H1 (cell line): ENCODE data around the gene TAF3. TPM values are rescaled to one million over a fixed set of nuclear protein-coding genes. Genes with fewer than 3 reads are reported as not detected.

Experiments used
- FOSL1 ChIP-seq: IDR thresholded peaks from 2 replicates; pipeline ENCODE4 v1.6.1; 2011; ENCODE audit warnings: mild to moderate bottlenecking, low read depth, low read length, moderate library complexity; ENCODE audit not compliant: insufficient read depth
- HDAC2 ChIP-seq, 2 experiments: fragments of 300-600 bp in 1 of 2; sonication (generic) in 1 of 2; IDR thresholded peaks; 2 replicates each; pipeline ENCODE4 v1.6.1; 2011 to 2012; ENCODE audit warnings: low read depth in 2 of 2, low read length in 2 of 2, mild to moderate bottlenecking in 2 of 2, moderate library complexity in 2 of 2, borderline replicate concordance in 1 of 2, inconsistent platforms in 1 of 2
- KDM4A ChIP-seq: IDR thresholded peaks from one replicate; pipeline ENCODE4 v1.7.1; 2012; ENCODE audit warnings: low read depth, mild to moderate bottlenecking, moderate library complexity, low read length, inconsistent platforms; ENCODE audit not compliant: severe bottlenecking
- POLR2AphosphoS5 ChIP-seq: IDR thresholded peaks from 2 replicates; pipeline ENCODE4 v1.6.1; 2011; ENCODE audit warnings: low read depth, low read length
- RFX5 ChIP-seq: IDR thresholded peaks from 2 replicates; pipeline ENCODE4 v1.6.1; 2011; ENCODE audit warnings: low read depth, low read length, improper control_type of control experiment, borderline replicate concordance
- TCF12 ChIP-seq: IDR thresholded peaks from 2 replicates; pipeline ENCODE4 v1.6.1; 2011; ENCODE audit warnings: low read depth, mild to moderate bottlenecking, low read length
- polyA plus RNA-seq, 7 experiments: library from polyadenylated mRNA; depleted of rRNA in 3 of 7; stranded (reverse) in 5 of 7; unstranded in 2 of 7; fragments of >200 nt in 5 of 7; fragments of 200-250 nt in 2 of 7; gene quantifications; 1 replicate in 5 of 7; 2 replicates in 1 of 7; 4 replicates in 1 of 7; pipeline versions ENCODE4 v1.2.1 to v1.2.3, GENCODE V29; 2011 to 2013; ENCODE audit warnings: missing spikeins in 2 of 7, mixed read lengths in 2 of 7
- total RNA-seq: library from RNA; stranded (reverse); fragmentation: NEBNext Ultra II Directional; extraction: Animal tissue kit (Norgen Biotek cat#: 25700); gene quantifications from 2 replicates; pipeline ENCODE4 v1.2.1, GENCODE V29; 2021
- TF ChIP-seq, protein P1 (sequence below): IDR thresholded peaks from 2 replicates; pipeline ENCODE4 v1.6.1; 2011; ENCODE audit warnings: low read length, improper control_type of control experiment

TAF3 gene
- total and polyA plus RNA-seq, 2 of the 8 experiments (the other 6 are each of a cell fraction or from before 2014, with no cell fraction given) = 1.5 to 11.2 TPM

DNA sequence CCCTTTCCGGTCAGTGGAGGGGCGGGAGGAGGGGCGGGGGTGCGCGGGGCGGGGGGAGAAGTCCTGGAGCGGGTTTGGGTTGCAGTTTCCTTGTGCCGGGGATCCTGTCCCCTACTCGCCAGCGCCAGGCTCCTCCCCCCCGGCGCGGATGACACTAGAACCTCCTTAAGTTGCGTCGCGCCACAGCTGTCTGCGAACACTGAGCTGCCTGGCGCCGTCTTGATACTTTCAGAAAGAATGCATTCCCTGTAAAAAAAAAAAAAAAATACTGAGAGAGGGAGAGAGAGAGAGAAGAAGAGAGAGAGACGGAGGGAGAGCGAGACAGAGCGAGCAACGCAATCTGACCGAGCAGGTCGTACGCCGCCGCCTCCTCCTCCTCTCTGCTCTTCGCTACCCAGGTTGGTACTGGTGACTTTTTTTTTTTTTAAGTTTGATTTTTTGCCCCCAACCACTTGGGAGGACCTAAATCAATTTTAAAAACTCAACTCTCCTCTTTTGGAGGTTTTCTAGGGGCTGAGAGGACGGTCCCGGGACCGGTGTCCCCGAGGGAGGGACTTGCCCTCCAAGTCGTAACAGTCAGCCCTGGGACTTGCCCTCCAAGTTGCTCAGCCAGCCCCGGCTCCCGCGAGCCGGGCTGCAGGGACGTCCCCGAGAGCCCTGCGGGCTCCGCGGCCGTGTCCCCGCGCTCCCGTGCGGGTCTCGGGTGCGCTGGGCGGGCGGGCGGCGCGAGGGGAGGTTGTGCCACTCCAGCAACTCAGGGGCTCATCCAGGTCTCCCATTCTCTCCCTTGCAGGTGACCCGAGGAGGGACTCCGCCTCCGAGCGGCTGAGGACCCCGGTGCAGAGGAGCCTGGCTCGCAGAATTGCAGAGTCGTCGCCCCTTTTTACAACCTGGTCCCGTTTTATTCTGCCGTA, 236.4 kb downstream of the TAF3 start, which contains the start of gene GATA3 (continued):
- TF ChIP-seq KDM4A (peak; percentile 53), RFX5 (no peak), POLR2AphosphoS5 (no peak), TCF12 (no peak), FOSL1 (no peak), HDAC2 (IDR thresholded peaks at IDR 0.05; ENCODE audit: borderline replicate concordance in 1 of 2, low read depth in 2 of 2, low read length in 2 of 2) (no peak)
- TF ChIP-seq, protein P1, sequence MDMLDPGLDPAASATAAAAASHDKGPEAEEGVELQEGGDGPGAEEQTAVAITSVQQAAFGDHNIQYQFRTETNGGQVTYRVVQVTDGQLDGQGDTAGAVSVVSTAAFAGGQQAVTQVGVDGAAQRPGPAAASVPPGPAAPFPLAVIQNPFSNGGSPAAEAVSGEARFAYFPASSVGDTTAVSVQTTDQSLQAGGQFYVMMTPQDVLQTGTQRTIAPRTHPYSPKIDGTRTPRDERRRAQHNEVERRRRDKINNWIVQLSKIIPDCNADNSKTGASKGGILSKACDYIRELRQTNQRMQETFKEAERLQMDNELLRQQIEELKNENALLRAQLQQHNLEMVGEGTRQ = no peak
